GM23338 (cell line): ENCODE data around the gene ETHE1.
"Not testable (repeated sequence)": the region's sequence is repeated elsewhere in the genome, so short reads cannot be mapped to it uniquely, and the experiment has no call there.

Experiments
- CREB1 ChIP-seq: fragments of 250-450 bp; sonication (Bioruptor Pico); IDR thresholded peaks from 2 replicates; pipeline ENCODE4 v1.5.0; 2020; ENCODE audit warnings: low read depth, mild to moderate bottlenecking, moderate library complexity
- EZH2 ChIP-seq: fragments of 200-600 bp; sonication (generic); IDR thresholded peaks from one replicate; pipeline ENCODE4 v1.8.0; 2017; ENCODE audit warnings: antibody characterized with exemption, mild to moderate bottlenecking, low read depth; ENCODE audit not compliant: unreplicated experiment
- EZH2phosphoT487 ChIP-seq: fragments of 200-600 bp; sonication (generic); IDR thresholded peaks from one replicate; pipeline ENCODE4 v1.8.1; 2018; ENCODE audit warnings: antibody characterized with exemption; ENCODE audit not compliant: unreplicated experiment
- JUNB ChIP-seq: IDR thresholded peaks from one replicate; pipeline ENCODE4 v1.6.1; 2016; ENCODE audit warnings: antibody characterized with exemption; ENCODE audit not compliant: unreplicated experiment
- NANOG ChIP-seq: IDR thresholded peaks from 2 replicates; pipeline ENCODE4 v1.6.1; 2016; ENCODE audit warnings: antibody characterized with exemption, borderline replicate concordance
- POLR2AphosphoS5 ChIP-seq: IDR thresholded peaks from 2 replicates; pipeline ENCODE4 v1.6.1; 2016; ENCODE audit warnings: antibody characterized with exemption, low read depth
- STAT1 ChIP-seq: IDR thresholded peaks from one replicate; pipeline ENCODE4 v1.6.1; 2016; ENCODE audit warnings: antibody characterized with exemption; ENCODE audit not compliant: unreplicated experiment
- ZNF114 ChIP-seq: fragments of 250-450 bp; sonication (Bioruptor Pico); IDR thresholded peaks from 2 replicates; pipeline ENCODE4 v1.5.0; 2020; ENCODE audit warnings: mild to moderate bottlenecking, moderate library complexity
- ZNF331 ChIP-seq: fragments of 250-450 bp; sonication (Bioruptor Pico); IDR thresholded peaks from 2 replicates; pipeline ENCODE4 v1.5.0; 2020; ENCODE audit warnings: low read depth, mild to moderate bottlenecking, moderate library complexity
- TF ChIP-seq, protein P1 (sequence below), 2 experiments: fragments of 200-600 bp in 1 of 2; sonication (generic) in 1 of 2; conservative IDR thresholded peaks; 2 replicates each; pipeline versions ENCODE4 v1.5.1 to v1.6.1; 2016 to 2017; ENCODE audit warnings: antibody characterized with exemption in 2 of 2, low read depth in 2 of 2, mild to moderate bottlenecking in 2 of 2, moderate library complexity in 1 of 2
- TF ChIP-seq, protein P2 (sequence below): IDR thresholded peaks from one replicate; pipeline ENCODE4 v1.6.1; 2018; ENCODE audit warnings: antibody characterized with exemption; ENCODE audit not compliant: unreplicated experiment
- TF ChIP-seq, protein P3 (sequence below): fragments of 250-450 bp; sonication (Bioruptor Pico); IDR thresholded peaks from 2 replicates; pipeline ENCODE4 v1.5.0; 2020; ENCODE audit warnings: mild to moderate bottlenecking, moderate library complexity

DNA sequence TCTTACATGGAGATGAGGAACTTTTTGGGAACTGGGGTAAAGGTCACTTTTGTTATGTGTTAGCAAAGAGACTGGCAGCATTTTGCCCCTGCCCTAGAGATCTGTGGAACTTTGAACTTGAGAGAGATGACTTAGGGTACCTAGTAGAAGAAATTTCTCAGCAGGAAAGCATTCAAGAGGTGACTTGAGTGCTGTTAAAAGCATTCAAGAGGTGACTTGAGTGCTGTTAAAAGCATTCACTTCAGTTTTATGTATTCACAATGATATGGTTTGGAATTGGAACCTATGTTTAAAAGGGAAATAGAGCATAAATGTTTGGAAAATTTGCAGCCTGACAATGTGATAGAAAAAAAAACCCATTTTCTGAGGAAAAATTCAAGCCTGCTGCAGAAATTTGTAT lies 14.6 kb downstream of the ETHE1 start:
- TF ChIP-seq ZNF331 (CRISPR knock-in tag); EZH2; STAT1; POLR2AphosphoS5; ZNF114; EZH2phosphoT487; JUNB; NANOG; CREB1 (CRISPR knock-in tag): not testable (repeated sequence)
- TF ChIP-seq, protein P1, sequence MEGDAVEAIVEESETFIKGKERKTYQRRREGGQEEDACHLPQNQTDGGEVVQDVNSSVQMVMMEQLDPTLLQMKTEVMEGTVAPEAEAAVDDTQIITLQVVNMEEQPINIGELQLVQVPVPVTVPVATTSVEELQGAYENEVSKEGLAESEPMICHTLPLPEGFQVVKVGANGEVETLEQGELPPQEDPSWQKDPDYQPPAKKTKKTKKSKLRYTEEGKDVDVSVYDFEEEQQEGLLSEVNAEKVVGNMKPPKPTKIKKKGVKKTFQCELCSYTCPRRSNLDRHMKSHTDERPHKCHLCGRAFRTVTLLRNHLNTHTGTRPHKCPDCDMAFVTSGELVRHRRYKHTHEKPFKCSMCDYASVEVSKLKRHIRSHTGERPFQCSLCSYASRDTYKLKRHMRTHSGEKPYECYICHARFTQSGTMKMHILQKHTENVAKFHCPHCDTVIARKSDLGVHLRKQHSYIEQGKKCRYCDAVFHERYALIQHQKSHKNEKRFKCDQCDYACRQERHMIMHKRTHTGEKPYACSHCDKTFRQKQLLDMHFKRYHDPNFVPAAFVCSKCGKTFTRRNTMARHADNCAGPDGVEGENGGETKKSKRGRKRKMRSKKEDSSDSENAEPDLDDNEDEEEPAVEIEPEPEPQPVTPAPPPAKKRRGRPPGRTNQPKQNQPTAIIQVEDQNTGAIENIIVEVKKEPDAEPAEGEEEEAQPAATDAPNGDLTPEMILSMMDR (conservative IDR thresholded peaks at IDR 0.05; ENCODE audit: low read depth in 2 of 2): not testable (repeated sequence)
- TF ChIP-seq, protein P2, sequence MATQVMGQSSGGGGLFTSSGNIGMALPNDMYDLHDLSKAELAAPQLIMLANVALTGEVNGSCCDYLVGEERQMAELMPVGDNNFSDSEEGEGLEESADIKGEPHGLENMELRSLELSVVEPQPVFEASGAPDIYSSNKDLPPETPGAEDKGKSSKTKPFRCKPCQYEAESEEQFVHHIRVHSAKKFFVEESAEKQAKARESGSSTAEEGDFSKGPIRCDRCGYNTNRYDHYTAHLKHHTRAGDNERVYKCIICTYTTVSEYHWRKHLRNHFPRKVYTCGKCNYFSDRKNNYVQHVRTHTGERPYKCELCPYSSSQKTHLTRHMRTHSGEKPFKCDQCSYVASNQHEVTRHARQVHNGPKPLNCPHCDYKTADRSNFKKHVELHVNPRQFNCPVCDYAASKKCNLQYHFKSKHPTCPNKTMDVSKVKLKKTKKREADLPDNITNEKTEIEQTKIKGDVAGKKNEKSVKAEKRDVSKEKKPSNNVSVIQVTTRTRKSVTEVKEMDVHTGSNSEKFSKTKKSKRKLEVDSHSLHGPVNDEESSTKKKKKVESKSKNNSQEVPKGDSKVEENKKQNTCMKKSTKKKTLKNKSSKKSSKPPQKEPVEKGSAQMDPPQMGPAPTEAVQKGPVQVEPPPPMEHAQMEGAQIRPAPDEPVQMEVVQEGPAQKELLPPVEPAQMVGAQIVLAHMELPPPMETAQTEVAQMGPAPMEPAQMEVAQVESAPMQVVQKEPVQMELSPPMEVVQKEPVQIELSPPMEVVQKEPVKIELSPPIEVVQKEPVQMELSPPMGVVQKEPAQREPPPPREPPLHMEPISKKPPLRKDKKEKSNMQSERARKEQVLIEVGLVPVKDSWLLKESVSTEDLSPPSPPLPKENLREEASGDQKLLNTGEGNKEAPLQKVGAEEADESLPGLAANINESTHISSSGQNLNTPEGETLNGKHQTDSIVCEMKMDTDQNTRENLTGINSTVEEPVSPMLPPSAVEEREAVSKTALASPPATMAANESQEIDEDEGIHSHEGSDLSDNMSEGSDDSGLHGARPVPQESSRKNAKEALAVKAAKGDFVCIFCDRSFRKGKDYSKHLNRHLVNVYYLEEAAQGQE: not testable (repeated sequence)
- TF ChIP-seq, protein P3, sequence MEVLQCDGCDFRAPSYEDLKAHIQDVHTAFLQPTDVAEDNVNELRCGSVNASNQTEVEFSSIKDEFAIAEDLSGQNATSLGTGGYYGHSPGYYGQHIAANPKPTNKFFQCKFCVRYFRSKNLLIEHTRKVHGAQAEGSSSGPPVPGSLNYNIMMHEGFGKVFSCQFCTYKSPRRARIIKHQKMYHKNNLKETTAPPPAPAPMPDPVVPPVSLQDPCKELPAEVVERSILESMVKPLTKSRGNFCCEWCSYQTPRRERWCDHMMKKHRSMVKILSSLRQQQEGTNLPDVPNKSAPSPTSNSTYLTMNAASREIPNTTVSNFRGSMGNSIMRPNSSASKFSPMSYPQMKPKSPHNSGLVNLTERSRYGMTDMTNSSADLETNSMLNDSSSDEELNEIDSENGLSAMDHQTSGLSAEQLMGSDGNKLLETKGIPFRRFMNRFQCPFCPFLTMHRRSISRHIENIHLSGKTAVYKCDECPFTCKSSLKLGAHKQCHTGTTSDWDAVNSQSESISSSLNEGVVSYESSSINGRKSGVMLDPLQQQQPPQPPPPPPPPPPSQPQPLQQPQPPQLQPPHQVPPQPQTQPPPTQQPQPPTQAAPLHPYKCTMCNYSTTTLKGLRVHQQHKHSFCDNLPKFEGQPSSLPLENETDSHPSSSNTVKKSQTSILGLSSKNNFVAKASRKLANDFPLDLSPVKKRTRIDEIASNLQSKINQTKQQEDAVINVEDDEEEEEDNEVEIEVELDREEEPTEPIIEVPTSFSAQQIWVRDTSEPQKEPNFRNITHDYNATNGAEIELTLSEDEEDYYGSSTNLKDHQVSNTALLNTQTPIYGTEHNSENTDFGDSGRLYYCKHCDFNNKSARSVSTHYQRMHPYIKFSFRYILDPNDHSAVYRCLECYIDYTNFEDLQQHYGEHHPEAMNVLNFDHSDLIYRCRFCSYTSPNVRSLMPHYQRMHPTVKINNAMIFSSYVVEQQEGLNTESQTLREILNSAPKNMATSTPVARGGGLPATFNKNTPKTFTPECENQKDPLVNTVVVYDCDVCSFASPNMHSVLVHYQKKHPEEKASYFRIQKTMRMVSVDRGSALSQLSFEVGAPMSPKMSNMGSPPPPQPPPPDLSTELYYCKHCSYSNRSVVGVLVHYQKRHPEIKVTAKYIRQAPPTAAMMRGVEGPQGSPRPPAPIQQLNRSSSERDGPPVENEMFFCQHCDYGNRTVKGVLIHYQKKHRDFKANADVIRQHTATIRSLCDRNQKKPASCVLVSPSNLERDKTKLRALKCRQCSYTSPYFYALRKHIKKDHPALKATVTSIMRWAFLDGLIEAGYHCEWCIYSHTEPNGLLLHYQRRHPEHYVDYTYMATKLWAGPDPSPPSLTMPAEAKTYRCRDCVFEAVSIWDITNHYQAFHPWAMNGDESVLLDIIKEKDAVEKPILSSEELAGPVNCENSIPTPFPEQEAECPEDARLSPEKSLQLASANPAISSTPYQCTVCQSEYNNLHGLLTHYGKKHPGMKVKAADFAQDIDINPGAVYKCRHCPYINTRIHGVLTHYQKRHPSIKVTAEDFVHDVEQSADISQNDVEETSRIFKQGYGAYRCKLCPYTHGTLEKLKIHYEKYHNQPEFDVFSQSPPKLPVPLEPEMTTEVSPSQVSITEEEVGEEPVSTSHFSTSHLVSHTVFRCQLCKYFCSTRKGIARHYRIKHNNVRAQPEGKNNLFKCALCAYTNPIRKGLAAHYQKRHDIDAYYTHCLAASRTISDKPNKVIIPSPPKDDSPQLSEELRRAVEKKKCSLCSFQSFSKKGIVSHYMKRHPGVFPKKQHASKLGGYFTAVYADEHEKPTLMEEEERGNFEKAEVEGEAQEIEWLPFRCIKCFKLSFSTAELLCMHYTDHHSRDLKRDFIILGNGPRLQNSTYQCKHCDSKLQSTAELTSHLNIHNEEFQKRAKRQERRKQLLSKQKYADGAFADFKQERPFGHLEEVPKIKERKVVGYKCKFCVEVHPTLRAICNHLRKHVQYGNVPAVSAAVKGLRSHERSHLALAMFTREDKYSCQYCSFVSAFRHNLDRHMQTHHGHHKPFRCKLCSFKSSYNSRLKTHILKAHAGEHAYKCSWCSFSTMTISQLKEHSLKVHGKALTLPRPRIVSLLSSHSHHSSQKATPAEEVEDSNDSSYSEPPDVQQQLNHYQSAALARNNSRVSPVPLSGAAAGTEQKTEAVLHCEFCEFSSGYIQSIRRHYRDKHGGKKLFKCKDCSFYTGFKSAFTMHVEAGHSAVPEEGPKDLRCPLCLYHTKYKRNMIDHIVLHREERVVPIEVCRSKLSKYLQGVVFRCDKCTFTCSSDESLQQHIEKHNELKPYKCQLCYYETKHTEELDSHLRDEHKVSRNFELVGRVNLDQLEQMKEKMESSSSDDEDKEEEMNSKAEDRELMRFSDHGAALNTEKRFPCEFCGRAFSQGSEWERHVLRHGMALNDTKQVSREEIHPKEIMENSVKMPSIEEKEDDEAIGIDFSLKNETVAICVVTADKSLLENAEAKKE (CRISPR knock-in tag): not testable (repeated sequence)
